GM12892 (cell line): ENCODE data around the gene ANKRD52.
"Not testable (repeated sequence)": the region's sequence is repeated elsewhere in the genome, so short reads cannot be mapped to it uniquely, and the experiment has no call there.

Experiments
- POLR2A ChIP-seq: IDR thresholded peaks from 2 replicates; pipeline ENCODE4 v1.6.1; 2011; ENCODE audit warnings: low read depth, low read length, control low read depth
- POLR2AphosphoS5 ChIP-seq: IDR thresholded peaks from 2 replicates; pipeline ENCODE4 v1.6.1; 2011; ENCODE audit warnings: low read depth, low read length, control low read depth
- TAF1 ChIP-seq: IDR thresholded peaks from 2 replicates; pipeline ENCODE4 v1.6.1; 2011; ENCODE audit warnings: low read depth, mild to moderate bottlenecking, control low read depth, low read length, borderline replicate concordance

DNA sequence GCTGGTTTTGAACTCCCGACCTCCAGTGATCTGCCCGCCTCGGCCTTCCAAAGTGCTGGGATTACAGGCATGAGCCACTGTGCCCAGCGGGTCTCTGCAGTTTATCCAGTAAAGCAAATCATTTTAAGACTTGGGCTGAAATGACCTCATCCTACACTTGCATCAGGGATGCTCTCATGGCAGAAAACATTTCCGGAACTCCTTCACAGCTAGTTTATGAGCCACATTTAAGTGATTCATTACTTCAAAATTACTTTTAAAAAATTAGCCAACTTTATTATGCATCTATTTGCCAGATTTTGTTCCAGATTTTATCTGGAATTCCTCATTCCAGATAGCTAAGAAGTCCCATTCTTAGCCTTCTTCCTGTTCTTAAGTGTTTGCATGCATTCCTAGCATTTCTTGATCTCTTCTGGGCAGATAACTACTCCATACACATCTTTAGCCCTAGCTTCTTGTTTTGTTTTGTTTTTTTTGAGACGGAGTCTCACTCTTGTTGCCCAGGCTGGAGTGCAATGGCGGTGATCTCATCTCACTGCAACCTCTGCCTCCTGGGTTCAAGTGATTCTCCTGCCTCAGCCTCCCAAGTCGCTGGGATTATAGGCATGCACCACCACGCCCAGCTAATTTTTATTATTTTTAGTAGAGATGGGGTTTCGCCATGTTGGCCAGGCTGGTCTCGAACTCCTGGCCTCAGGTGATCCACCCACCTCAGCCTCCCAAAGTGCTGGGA, 61.2 kb downstream of the ANKRD52 start:
- not testable (repeated sequence) for TF ChIP-seq POLR2AphosphoS5, POLR2A, TAF1
